PC-9 (cell line): ENCODE results near the gene OBP2A.

Source experiments
- EZH2 ChIP-seq: fragments of 200-600 bp; sonication (generic); IDR thresholded peaks from 2 replicates; pipeline ENCODE4 v1.8.0; 2017; ENCODE audit warnings: antibody characterized with exemption, low read depth
- TF ChIP-seq, protein P1 (sequence below): fragments of 200-600 bp; sonication (generic); conservative IDR thresholded peaks from 2 replicates; pipeline ENCODE4 v1.6.1; 2017; ENCODE audit warnings: mixed run types, antibody characterized with exemption, mild to moderate bottlenecking, moderate library complexity

DNA sequence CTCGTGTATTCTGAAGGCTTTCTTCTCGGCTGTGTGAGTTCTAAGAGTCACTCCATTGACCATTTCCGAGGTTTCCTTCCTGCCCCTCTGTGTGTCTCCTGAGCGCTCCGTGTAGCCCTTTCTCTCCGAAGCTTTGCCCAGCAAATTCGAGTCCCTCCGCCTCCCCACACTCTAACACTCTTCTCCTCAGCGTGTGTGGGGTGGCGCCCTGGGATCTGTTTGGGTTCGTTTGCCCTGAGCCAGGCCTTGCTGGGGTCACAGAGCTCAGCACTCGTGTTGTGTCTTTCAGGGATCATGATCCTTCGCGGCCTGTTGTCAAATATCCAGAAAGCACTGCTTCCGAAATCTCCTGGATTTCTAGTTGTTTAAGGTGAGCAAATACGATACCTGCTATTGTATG is 10.0 kb downstream of the OBP2A start:
- TF ChIP-seq, protein P1, sequence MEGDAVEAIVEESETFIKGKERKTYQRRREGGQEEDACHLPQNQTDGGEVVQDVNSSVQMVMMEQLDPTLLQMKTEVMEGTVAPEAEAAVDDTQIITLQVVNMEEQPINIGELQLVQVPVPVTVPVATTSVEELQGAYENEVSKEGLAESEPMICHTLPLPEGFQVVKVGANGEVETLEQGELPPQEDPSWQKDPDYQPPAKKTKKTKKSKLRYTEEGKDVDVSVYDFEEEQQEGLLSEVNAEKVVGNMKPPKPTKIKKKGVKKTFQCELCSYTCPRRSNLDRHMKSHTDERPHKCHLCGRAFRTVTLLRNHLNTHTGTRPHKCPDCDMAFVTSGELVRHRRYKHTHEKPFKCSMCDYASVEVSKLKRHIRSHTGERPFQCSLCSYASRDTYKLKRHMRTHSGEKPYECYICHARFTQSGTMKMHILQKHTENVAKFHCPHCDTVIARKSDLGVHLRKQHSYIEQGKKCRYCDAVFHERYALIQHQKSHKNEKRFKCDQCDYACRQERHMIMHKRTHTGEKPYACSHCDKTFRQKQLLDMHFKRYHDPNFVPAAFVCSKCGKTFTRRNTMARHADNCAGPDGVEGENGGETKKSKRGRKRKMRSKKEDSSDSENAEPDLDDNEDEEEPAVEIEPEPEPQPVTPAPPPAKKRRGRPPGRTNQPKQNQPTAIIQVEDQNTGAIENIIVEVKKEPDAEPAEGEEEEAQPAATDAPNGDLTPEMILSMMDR = no peak
- no peak for TF ChIP-seq EZH2
